ENCODE measurements around the gene SEC24D. TPM values are rescaled to one million over a fixed set of nuclear protein-coding genes. Genes with fewer than 3 reads are reported as not detected.

The SEC24D gene
- total and polyA plus RNA-seq, 2 donors (not counting 3 experiments of a cell fraction or from before 2014, with no cell fraction given): 81.5 to 127 TPM

- ChIA-PET CTCF (no interaction called here), POLR2A (no interaction called here)
- H3K9ac ChIP-seq (replicated peaks; ENCODE audit: extremely low read depth, insufficient read depth, low read length): no peak overlapping the region
- H3K4me2 ChIP-seq (ENCODE audit: insufficient read depth, low read length): no peak overlapping the region
- intact Hi-C loops (cut with micrococcal nuclease) (no loop called here), dilution Hi-C loops (cut with MboI; ENCODE audit: extremely low pct_ligation_motif_present, low sequenced_read_pairs) (no loop called here)
- H4K20me1 ChIP-seq (replicated peaks; ENCODE audit: control insufficient read depth, extremely low read depth, insufficient read depth, low read length): no peaks in the 10 kb centered on the region
- no peak overlapping the region for H2AFZ ChIP-seq (ENCODE audit: low read depth, low read length)
- no peaks in the 10 kb centered on the region for H3K9me3 ChIP-seq (replicated peaks; ENCODE audit: control insufficient read depth, insufficient read depth, low read length)
- no peaks in the 10 kb centered on the region for H3K79me2 ChIP-seq (ENCODE audit: control insufficient read depth, insufficient read depth, low read length)
- no peaks in the 10 kb centered on the region for H3K27me3 ChIP-seq (ENCODE audit: control insufficient read depth in 2 of 2, insufficient read depth in 2 of 2, low read length in 2 of 2)
- FAIRE-seq (no peak), DNase-seq (ENCODE audit: low read depth, low spot score) (no peak)
- no peak for TF ChIP-seq GATA2 (IDR thresholded peaks at IDR 0.05; ENCODE audit: insufficient read depth, insufficient read length, low read depth, low read length)
- TF ChIP-seq JUN (IDR thresholded peaks at IDR 0.05; ENCODE audit: borderline replicate concordance, insufficient read depth, insufficient read length, low read depth): no peak
- BruUV-seq (replicated peaks): no TSS peak
- no peaks in the 10 kb centered on the region for H3K9me1 ChIP-seq (replicated peaks; ENCODE audit: control insufficient read depth, extremely low read depth, insufficient read depth, low read length)
- H3K27ac ChIP-seq (ENCODE audit: insufficient read depth, low read depth, low read length): no peak overlapping the region
- no peaks in the 10 kb centered on the region for H3K4me1 ChIP-seq (ENCODE audit: control insufficient read depth, extremely low read depth, insufficient read depth, low read length)
- H3K36me3 ChIP-seq (ENCODE audit: control insufficient read depth in 2 of 2, extremely low read depth in 1 of 2, insufficient read depth in 2 of 2, low read length in 2 of 2): peaks cover 2% of the 10 kb centered on the region in 2 experiments
- no peak overlapping the region for H3K4me3 ChIP-seq (replicated peaks in 1 of 3; ENCODE audit: insufficient read depth in 1 of 3, low read depth in 1 of 3, low read length in 3 of 3)
These were observed 124.9 kb downstream of the SEC24D start for GRCh38 chr4:118711052-118711451.

DNA sequence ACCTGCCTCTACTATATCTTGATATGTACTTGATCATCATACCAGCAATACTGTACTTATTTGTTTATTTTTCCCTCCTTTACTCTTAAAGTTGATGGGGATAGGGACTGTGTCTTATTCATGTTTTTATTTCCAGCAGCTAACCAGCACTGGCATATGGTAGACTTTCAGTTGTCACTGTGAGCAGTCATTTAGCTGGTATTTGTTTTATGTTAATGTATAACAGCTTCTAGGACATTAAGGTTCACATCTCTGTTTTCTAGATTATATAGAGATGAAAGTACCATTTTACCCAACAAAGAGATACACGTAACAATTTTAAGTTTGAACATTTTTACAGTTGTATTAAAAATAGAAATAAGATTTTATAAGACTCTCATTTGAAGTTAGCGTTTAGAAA is 132.8 kb downstream of the SEC24D start:
- dilution Hi-C loops (cut with MboI; ENCODE audit: extremely low pct_ligation_motif_present, low sequenced_read_pairs) (no loop called here), intact Hi-C loops (cut with micrococcal nuclease) (no loop called here)
- TF ChIP-seq GATA2 (IDR thresholded peaks at IDR 0.05; ENCODE audit: insufficient read depth, insufficient read length, low read depth, low read length): no peak
- no peak for TF ChIP-seq JUN (IDR thresholded peaks at IDR 0.05; ENCODE audit: borderline replicate concordance, insufficient read depth, insufficient read length, low read depth)
- TF ChIP-seq MAX (IDR thresholded peaks at IDR 0.05; ENCODE audit: insufficient read depth, insufficient read length): no peak
- TF ChIP-seq, protein P1, sequence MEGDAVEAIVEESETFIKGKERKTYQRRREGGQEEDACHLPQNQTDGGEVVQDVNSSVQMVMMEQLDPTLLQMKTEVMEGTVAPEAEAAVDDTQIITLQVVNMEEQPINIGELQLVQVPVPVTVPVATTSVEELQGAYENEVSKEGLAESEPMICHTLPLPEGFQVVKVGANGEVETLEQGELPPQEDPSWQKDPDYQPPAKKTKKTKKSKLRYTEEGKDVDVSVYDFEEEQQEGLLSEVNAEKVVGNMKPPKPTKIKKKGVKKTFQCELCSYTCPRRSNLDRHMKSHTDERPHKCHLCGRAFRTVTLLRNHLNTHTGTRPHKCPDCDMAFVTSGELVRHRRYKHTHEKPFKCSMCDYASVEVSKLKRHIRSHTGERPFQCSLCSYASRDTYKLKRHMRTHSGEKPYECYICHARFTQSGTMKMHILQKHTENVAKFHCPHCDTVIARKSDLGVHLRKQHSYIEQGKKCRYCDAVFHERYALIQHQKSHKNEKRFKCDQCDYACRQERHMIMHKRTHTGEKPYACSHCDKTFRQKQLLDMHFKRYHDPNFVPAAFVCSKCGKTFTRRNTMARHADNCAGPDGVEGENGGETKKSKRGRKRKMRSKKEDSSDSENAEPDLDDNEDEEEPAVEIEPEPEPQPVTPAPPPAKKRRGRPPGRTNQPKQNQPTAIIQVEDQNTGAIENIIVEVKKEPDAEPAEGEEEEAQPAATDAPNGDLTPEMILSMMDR (IDR thresholded peaks at IDR 0.05; ENCODE audit: extremely low read depth in 1 of 2, insufficient read depth in 1 of 2, low read depth in 1 of 2, low read length in 2 of 2): no peak
- no peak for TF ChIP-seq MYC (IDR thresholded peaks at IDR 0.05; ENCODE audit: low read depth, low read length)
- TF ChIP-seq POLR2AphosphoS5 (IDR thresholded peaks at IDR 0.05; ENCODE audit: insufficient read depth, low read depth, low read length): no peak
- no peak for TF ChIP-seq POLR2A (IDR thresholded peaks at IDR 0.05; ENCODE audit: low read depth, low read length)
- TF ChIP-seq FOS (IDR thresholded peaks at IDR 0.05; ENCODE audit: borderline replicate concordance, insufficient read depth, low read length): no peak
- TF ChIP-seq EZH2 (IDR thresholded peaks at IDR 0.05; ENCODE audit: borderline replicate concordance, low read depth, low read length, severe bottlenecking): no peak
- Histone ChIP-seq H3K36me3 (ENCODE audit: control insufficient read depth in 2 of 2, extremely low read depth in 1 of 2, insufficient read depth in 2 of 2, low read length in 2 of 2) (peaks cover 2 to 9% of the 10 kb centered on the region in 2 experiments), H3K9ac (replicated peaks; ENCODE audit: extremely low read depth, insufficient read depth, low read length) (no peak overlapping the region), H3K4me2 (ENCODE audit: insufficient read depth, low read length) (no peak overlapping the region), H4K20me1 (replicated peaks; ENCODE audit: control insufficient read depth, extremely low read depth, insufficient read depth, low read length) (no peaks in the 10 kb centered on the region), H3K27ac (ENCODE audit: insufficient read depth, low read depth, low read length) (no peak overlapping the region), H3K4me3 (replicated peaks in 1 of 3; ENCODE audit: insufficient read depth in 1 of 3, low read depth in 1 of 3, low read length in 3 of 3) (no peak overlapping the region), H3K27me3 (ENCODE audit: control insufficient read depth in 2 of 2, insufficient read depth in 2 of 2, low read length in 2 of 2) (no peaks in the 10 kb centered on the region), H2AFZ (ENCODE audit: low read depth, low read length) (no peak overlapping the region), H3K9me3 (replicated peaks; ENCODE audit: control insufficient read depth, insufficient read depth, low read length) (no peaks in the 10 kb centered on the region), H3K79me2 (ENCODE audit: control insufficient read depth, insufficient read depth, low read length) (no peaks in the 10 kb centered on the region), H3K9me1 (replicated peaks; ENCODE audit: control insufficient read depth, extremely low read depth, insufficient read depth, low read length) (no peaks in the 10 kb centered on the region), H3K4me1 (ENCODE audit: control insufficient read depth, extremely low read depth, insufficient read depth, low read length) (no peaks in the 10 kb centered on the region)
- CTCF ChIA-PET: interaction anchor here (0.9 kb wide), 1 partner anchor 19 kb away, joined by 3 read pairs; no protein-coding TSS in a partner anchor
- no peak for FAIRE-seq
- POLR2A ChIA-PET: interaction anchor here (0.6 kb wide), 1 partner anchor 9 kb away, joined by 3 read pairs; no protein-coding TSS in a partner anchor
- no peak for DNase-seq (ENCODE audit: low read depth, low spot score)
- BruUV-seq (replicated peaks): no TSS peak
